ENCODE data around the gene AATK. TPM values are rescaled to one million over a fixed set of nuclear protein-coding genes. Genes with fewer than 3 reads are reported as not detected.

The AATK gene
- total and polyA plus RNA-seq, 11 donors = 1.3 to 12.0 (median 9.3) TPM

GRCh38 chr17:81140695-81141094 is 25.3 kb downstream of the AATK start:
- H3K27ac ChIP-seq = no peak overlapping the region
- WGBS, 4 donors = 93 to 95% (median 94%) methylated on average over 30 to 37 of the region's 37 CpGs
- H3K4me3 ChIP-seq = no peak overlapping the region
- no peak for DNase-seq
- peaks cover 0 to 9% (median 4%) of the 10 kb centered on the region in 12 donors for H3K4me1 ChIP-seq
- no peaks in the 10 kb centered on the region for H3K27me3 ChIP-seq
- intact Hi-C loops (cut with DNase I) = loop anchor here in 3 of 10 donors (5.0 kb wide), 5 partner anchors 62 to 462 kb away; no protein-coding TSS in a partner anchor
- H3K36me3 ChIP-seq = no peaks in the 10 kb centered on the region
- TF ChIP-seq POLR2A (IDR thresholded peaks at IDR 0.05) (no peak), CTCF (IDR thresholded peaks at IDR 0.05) (no peak)
- ATAC-seq = no peak
- no peaks in the 10 kb centered on the region for H3K9me3 ChIP-seq

- TF ChIP-seq POLR2A (IDR thresholded peaks at IDR 0.05) (no peak), CTCF (IDR thresholded peaks at IDR 0.05) (no peak)
- no peak for ATAC-seq
- H3K27me3 ChIP-seq = no peaks in the 10 kb centered on the region
- H3K9me3 ChIP-seq = no peaks in the 10 kb centered on the region
- 78 to 86% (median 82%) methylated on average over 8 of the region's 8 CpGs for WGBS, 4 donors
- H3K36me3 ChIP-seq = no peaks in the 10 kb centered on the region
- H3K4me1 ChIP-seq = peaks cover 0 to 9% (median 4%) of the 10 kb centered on the region in 12 donors
- H3K27ac ChIP-seq = no peak overlapping the region
- DNase-seq = no peak
- intact Hi-C loops (cut with DNase I) = loop anchor here in 3 of 10 donors (5.0 kb wide), 5 partner anchors 62 to 462 kb away; no protein-coding TSS in a partner anchor
- no peak overlapping the region for H3K4me3 ChIP-seq
These were observed 26.0 kb downstream of the AATK start for GRCh38 chr17:81140018-81140417.

GRCh38 chr17:81139428-81139827 is 26.6 kb downstream of the AATK start:
- H3K27ac ChIP-seq = no peak overlapping the region
- TF ChIP-seq CTCF (IDR thresholded peaks at IDR 0.05) (no peak), POLR2A (IDR thresholded peaks at IDR 0.05) (no peak)
- H3K4me3 ChIP-seq = no peak overlapping the region
- H3K4me1 ChIP-seq = peaks cover 0 to 9% (median 4%) of the 10 kb centered on the region in 12 donors
- no peak for DNase-seq
- no peak for ATAC-seq
- no peaks in the 10 kb centered on the region for H3K27me3 ChIP-seq
- 85 to 92% (median 90%) methylated on average over 8 of the region's 8 CpGs for WGBS, 4 donors
- H3K9me3 ChIP-seq = no peaks in the 10 kb centered on the region
- intact Hi-C loops (cut with DNase I) = no loop called here
- H3K36me3 ChIP-seq = no peaks in the 10 kb centered on the region

- intact Hi-C loops (cut with DNase I) = no loop called here
- Histone ChIP-seq H3K4me3 (no peak overlapping the region), H3K9me3 (no peaks in the 10 kb centered on the region), H3K27me3 (no peaks in the 10 kb centered on the region), H3K36me3 (no peaks in the 10 kb centered on the region), H3K27ac (no peak overlapping the region), H3K4me1 (peaks cover 0 to 9% (median 4%) of the 10 kb centered on the region in 12 donors)
- ATAC-seq (no peak), DNase-seq (no peak)
- TF ChIP-seq CTCF (IDR thresholded peaks at IDR 0.05) (no peak), POLR2A (IDR thresholded peaks at IDR 0.05) (no peak)
- 93 to 96% (median 95%) methylated on average over 25 of the region's 25 CpGs for WGBS, 4 donors
These were observed 27.5 kb downstream of the AATK start for GRCh38 chr17:81138500-81138899.
